Hepatic stellate cell (primary cell): ENCODE results near the gene MVB12B.

Experiments used
- DNase-seq: peaks from one replicate; pipeline ENCODE4 v3.0.0; 2011; ENCODE audit warnings: low spot score

The MVB12B gene

GRCh38 chr9:126453156-126453963 lies 126.7 kb downstream of the MVB12B start:
- DNase-seq: no peak

GRCh38 chr9:126454215-126454614 lies 127.6 kb downstream of the MVB12B start:
- no peak for DNase-seq

GRCh38 chr9:126454795-126455194 lies 128.2 kb downstream of the MVB12B start:
- no peak for DNase-seq

- DNase-seq: no peak
Observed at GRCh38 chr9:126456441-126457174, 130.0 kb downstream of the MVB12B start.

- DNase-seq: no peak
Observed at GRCh38 chr9:126457175-126457547, 130.5 kb downstream of the MVB12B start.

- no peak for DNase-seq
Observed at GRCh38 chr9:126457890-126458289, 131.3 kb downstream of the MVB12B start.

- DNase-seq: no peak
Observed at GRCh38 chr9:126459126-126459525, 132.5 kb downstream of the MVB12B start.

- DNase-seq: no peak
Observed at GRCh38 chr9:126459546-126459945, 132.9 kb downstream of the MVB12B start.

GRCh38 chr9:126459965-126460843 lies 133.6 kb downstream of the MVB12B start:
- DNase-seq: no peak

- DNase-seq: no peak
Observed at GRCh38 chr9:126461029-126461428, 134.4 kb downstream of the MVB12B start.

GRCh38 chr9:126461608-126462007 lies 135.0 kb downstream of the MVB12B start:
- DNase-seq: no peak

GRCh38 chr9:126462617-126463016 lies 136.0 kb downstream of the MVB12B start:
- no peak for DNase-seq

- no peak for DNase-seq
Observed at GRCh38 chr9:126463426-126463825, 136.8 kb downstream of the MVB12B start.

- DNase-seq: no peak
Observed at GRCh38 chr9:126464694-126465441, 138.2 kb downstream of the MVB12B start.

- no peak for DNase-seq
Observed at GRCh38 chr9:126465977-126466376, 139.3 kb downstream of the MVB12B start.

- no peak for DNase-seq
Observed at GRCh38 chr9:126468141-126468825, 141.7 kb downstream of the MVB12B start.

- DNase-seq: no peak
Observed at GRCh38 chr9:126470241-126470993, 143.8 kb downstream of the MVB12B start.

GRCh38 chr9:126471084-126471624 lies 144.5 kb downstream of the MVB12B start:
- no peak for DNase-seq

- no peak for DNase-seq
Observed at GRCh38 chr9:126472198-126472947, 145.7 kb downstream of the MVB12B start.
